Measurements from ENCODE around the gene DHX8.

The DHX8 gene

GRCh38 chr17:43526886-43527648 lies 43.3 kb downstream of the DHX8 start:
- no peak for TF ChIP-seq ZNF274 (IDR thresholded peaks at IDR 0.05; ENCODE audit: low read depth, low read length)
- H3K4me3 ChIP-seq (ENCODE audit: low read length) = no peak overlapping the region

- no peak for TF ChIP-seq ZNF274 (IDR thresholded peaks at IDR 0.05; ENCODE audit: low read depth, low read length)
- no peak overlapping the region for H3K4me3 ChIP-seq (ENCODE audit: low read length)
Measured at GRCh38 chr17:43528319-43528987, 44.7 kb downstream of the DHX8 start.

- no peak for TF ChIP-seq ZNF274 (IDR thresholded peaks at IDR 0.05; ENCODE audit: low read depth, low read length)
- H3K4me3 ChIP-seq (ENCODE audit: low read length) = no peak overlapping the region
Measured at GRCh38 chr17:43528988-43529814, 45.4 kb downstream of the DHX8 start.

GRCh38 chr17:43529947-43530287 lies 46.1 kb downstream of the DHX8 start:
- H3K4me3 ChIP-seq (ENCODE audit: low read length) = no peak overlapping the region
- TF ChIP-seq ZNF274 (IDR thresholded peaks at IDR 0.05; ENCODE audit: low read depth, low read length) = no peak

- no peak overlapping the region for H3K4me3 ChIP-seq (ENCODE audit: low read length)
- TF ChIP-seq ZNF274 (IDR thresholded peaks at IDR 0.05; ENCODE audit: low read depth, low read length) = no peak
Measured at GRCh38 chr17:43530288-43531081, 46.7 kb downstream of the DHX8 start.

GRCh38 chr17:43531082-43531378 lies 47.3 kb downstream of the DHX8 start:
- TF ChIP-seq ZNF274 (IDR thresholded peaks at IDR 0.05; ENCODE audit: low read depth, low read length) = no peak
- no peak overlapping the region for H3K4me3 ChIP-seq (ENCODE audit: low read length)

GRCh38 chr17:43531955-43532354 lies 48.2 kb downstream of the DHX8 start:
- no peak for TF ChIP-seq ZNF274 (IDR thresholded peaks at IDR 0.05; ENCODE audit: low read depth, low read length)
- H3K4me3 ChIP-seq (ENCODE audit: low read length) = no peak overlapping the region

- no peak overlapping the region for H3K4me3 ChIP-seq (ENCODE audit: low read length)
Measured at GRCh38 chr17:43532581-43532980, 48.8 kb downstream of the DHX8 start.

GRCh38 chr17:43533699-43534098 lies 49.9 kb downstream of the DHX8 start:
- TF ChIP-seq ZNF274 (IDR thresholded peaks at IDR 0.05; ENCODE audit: low read depth, low read length) = no peak
- no peak overlapping the region for H3K4me3 ChIP-seq (ENCODE audit: low read length)

More at GRCh38 chr17:43532581-43532980, 48.8 kb downstream of the DHX8 start:
- no peak for TF ChIP-seq ZNF274 (IDR thresholded peaks at IDR 0.05; ENCODE audit: low read depth, low read length)

GRCh38 chr17:43534909-43535308 lies 51.1 kb downstream of the DHX8 start:
- TF ChIP-seq ZNF274 (IDR thresholded peaks at IDR 0.05; ENCODE audit: low read depth, low read length) = no peak
- H3K4me3 ChIP-seq (ENCODE audit: low read length) = no peak overlapping the region

- no peak overlapping the region for H3K4me3 ChIP-seq (ENCODE audit: low read length)
- TF ChIP-seq ZNF274 (IDR thresholded peaks at IDR 0.05; ENCODE audit: low read depth, low read length) = no peak
Measured at GRCh38 chr17:43536236-43536992, 52.6 kb downstream of the DHX8 start.

- TF ChIP-seq ZNF274 (IDR thresholded peaks at IDR 0.05; ENCODE audit: low read depth, low read length) = no peak
- H3K4me3 ChIP-seq (ENCODE audit: low read length) = no peak overlapping the region
Measured at GRCh38 chr17:43540821-43541674, 57.3 kb downstream of the DHX8 start.

- H3K4me3 ChIP-seq (ENCODE audit: low read length) = no peak overlapping the region
- TF ChIP-seq ZNF274 (IDR thresholded peaks at IDR 0.05; ENCODE audit: low read depth, low read length) = no peak
Measured at GRCh38 chr17:43542859-43543258, 59.1 kb downstream of the DHX8 start.
